T-helper 9 cell (primary cell): Measurements from ENCODE around the gene SPDYE16.
"Not testable (repeated sequence)": the region's sequence is repeated elsewhere in the genome, so short reads cannot be mapped to it uniquely, and the experiment has no call there.

Experiments used
- DNase-seq: peaks from one replicate; pipeline ENCODE4 v3.0.0-alpha.2; 2020

The SPDYE16 gene

GRCh38 chr7:76504351-76505167 lies 38.5 kb downstream of the SPDYE16 start:
- not testable (repeated sequence) for DNase-seq

GRCh38 chr7:76503244-76503643 lies 39.9 kb downstream of the SPDYE16 start:
- DNase-seq = not testable (repeated sequence)

- not testable (repeated sequence) for DNase-seq
Measured at GRCh38 chr7:76502836-76503235, 40.3 kb downstream of the SPDYE16 start.

GRCh38 chr7:76502224-76502623 lies 40.9 kb downstream of the SPDYE16 start:
- DNase-seq = not testable (repeated sequence)

- not testable (repeated sequence) for DNase-seq
Measured at GRCh38 chr7:76499924-76500241, 43.2 kb downstream of the SPDYE16 start.

GRCh38 chr7:76499201-76499923 lies 43.7 kb downstream of the SPDYE16 start:
- DNase-seq = not testable (repeated sequence)

GRCh38 chr7:76498583-76499200 lies 44.4 kb downstream of the SPDYE16 start:
- not testable (repeated sequence) for DNase-seq

- not testable (repeated sequence) for DNase-seq
Measured at GRCh38 chr7:76497918-76498582, 45.0 kb downstream of the SPDYE16 start.

GRCh38 chr7:76495717-76496116 lies 47.4 kb downstream of the SPDYE16 start:
- DNase-seq = not testable (repeated sequence)

GRCh38 chr7:76492139-76492538 lies 51.0 kb downstream of the SPDYE16 start:
- DNase-seq = not testable (repeated sequence)

GRCh38 chr7:76487969-76488368 lies 55.1 kb downstream of the SPDYE16 start:
- not testable (repeated sequence) for DNase-seq

GRCh38 chr7:76486618-76487017 lies 56.5 kb downstream of the SPDYE16 start:
- DNase-seq = not testable (repeated sequence)

GRCh38 chr7:76485822-76486610 lies 57.1 kb downstream of the SPDYE16 start:
- not testable (repeated sequence) for DNase-seq

GRCh38 chr7:76484456-76484855 lies 58.6 kb downstream of the SPDYE16 start:
- DNase-seq = not testable (repeated sequence)

- not testable (repeated sequence) for DNase-seq
Measured at GRCh38 chr7:76483081-76483480, 60.0 kb downstream of the SPDYE16 start.

- not testable (repeated sequence) for DNase-seq
Measured at GRCh38 chr7:76482660-76483059, 60.4 kb downstream of the SPDYE16 start.
